GM23248 (cell line): Measurements from ENCODE around the gene UNC119B.

Source experiments
- EZH2 ChIP-seq: fragments of 200-600 bp; sonication (generic); IDR thresholded peaks from 2 replicates; pipeline ENCODE4 v1.6.1; 2018; ENCODE audit warnings: antibody characterized with exemption, mild to moderate bottlenecking; ENCODE audit not compliant: insufficient read depth, poor library complexity, severe bottlenecking
- EZH2phosphoT487 ChIP-seq: fragments of 200-600 bp; sonication (generic); IDR thresholded peaks from 2 replicates; pipeline ENCODE4 v1.6.1; 2018; ENCODE audit warnings: antibody characterized with exemption, moderate library complexity, mild to moderate bottlenecking, low read depth; ENCODE audit not compliant: insufficient read depth

- TF ChIP-seq EZH2 (no peak), EZH2phosphoT487 (no peak)
These were observed 40.5 kb downstream of the UNC119B start for GRCh38 chr12:120750806-120751205.
